ENCODE data around the gene UBE2L3. TPM values are rescaled to one million over a fixed set of nuclear protein-coding genes. Genes with fewer than 3 reads are reported as not detected.
"Not testable (repeated sequence)": the region's sequence is repeated elsewhere in the genome, so short reads cannot be mapped to it uniquely, and the experiment has no call there.

UBE2L3 gene
- total RNA-seq, 2 experiments from 2014 or later, result 50.3 to 54.9 TPM

DNA sequence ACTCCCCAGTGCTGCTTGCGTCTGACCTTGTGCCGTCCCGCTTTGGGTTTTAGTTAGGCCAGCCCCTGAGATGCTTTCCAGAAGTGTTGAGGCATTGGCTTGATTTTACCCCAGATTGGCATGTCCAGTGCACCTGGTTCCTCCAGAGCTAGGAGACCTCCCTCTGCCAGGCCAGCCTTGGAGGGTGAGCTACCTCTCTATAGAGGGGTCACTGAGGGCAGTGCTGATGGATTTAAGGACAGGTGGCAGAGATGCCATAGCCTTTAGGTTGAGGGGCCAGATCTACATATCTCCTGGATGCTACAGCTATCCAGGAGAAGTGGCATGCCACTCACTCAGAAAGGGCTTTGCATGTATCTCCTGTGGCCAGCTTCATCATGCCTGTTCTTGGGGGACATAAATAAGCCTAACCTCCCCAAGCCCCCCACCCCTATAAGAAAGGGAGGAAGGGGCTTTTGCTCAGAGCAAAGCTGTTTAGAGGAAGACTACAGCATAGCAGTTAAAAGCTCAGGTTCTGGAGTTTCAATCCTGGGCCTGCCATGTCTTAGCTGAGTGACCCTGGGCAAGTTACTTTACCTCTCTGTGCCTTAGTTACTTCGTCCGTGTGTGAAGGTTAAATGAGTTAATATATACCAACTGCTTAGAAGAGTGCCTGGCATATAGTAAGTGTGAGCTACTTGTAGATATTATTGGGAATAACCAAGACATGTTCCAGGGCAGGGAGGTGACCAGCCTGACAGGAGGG, 6.4 kb downstream of the UBE2L3 start:
- ChIA-PET POLR2A (interaction anchor here (0.7 to 1.7 kb wide), 4 partner anchors 12 to 55 kb away, joined by 3 to 7 read pairs (median 4); no protein-coding TSS in a partner anchor), CTCF (interaction anchor here (0.8 to 2.6 kb wide), 5 partner anchors 11 to 69 kb away, joined by 4 to 7 read pairs (median 4); partner anchors contain the start of gene SDF2L1)
- TF ChIP-seq, protein P1, sequence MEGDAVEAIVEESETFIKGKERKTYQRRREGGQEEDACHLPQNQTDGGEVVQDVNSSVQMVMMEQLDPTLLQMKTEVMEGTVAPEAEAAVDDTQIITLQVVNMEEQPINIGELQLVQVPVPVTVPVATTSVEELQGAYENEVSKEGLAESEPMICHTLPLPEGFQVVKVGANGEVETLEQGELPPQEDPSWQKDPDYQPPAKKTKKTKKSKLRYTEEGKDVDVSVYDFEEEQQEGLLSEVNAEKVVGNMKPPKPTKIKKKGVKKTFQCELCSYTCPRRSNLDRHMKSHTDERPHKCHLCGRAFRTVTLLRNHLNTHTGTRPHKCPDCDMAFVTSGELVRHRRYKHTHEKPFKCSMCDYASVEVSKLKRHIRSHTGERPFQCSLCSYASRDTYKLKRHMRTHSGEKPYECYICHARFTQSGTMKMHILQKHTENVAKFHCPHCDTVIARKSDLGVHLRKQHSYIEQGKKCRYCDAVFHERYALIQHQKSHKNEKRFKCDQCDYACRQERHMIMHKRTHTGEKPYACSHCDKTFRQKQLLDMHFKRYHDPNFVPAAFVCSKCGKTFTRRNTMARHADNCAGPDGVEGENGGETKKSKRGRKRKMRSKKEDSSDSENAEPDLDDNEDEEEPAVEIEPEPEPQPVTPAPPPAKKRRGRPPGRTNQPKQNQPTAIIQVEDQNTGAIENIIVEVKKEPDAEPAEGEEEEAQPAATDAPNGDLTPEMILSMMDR (IDR thresholded peaks at IDR 0.05), result no peak
- DNase-seq (no peak), ATAC-seq (no peak)
- Mint-ChIP-seq H3K36me3 (ENCODE audit: low read depth) (peaks cover 31% of the 10 kb centered on the region), H3K9me3 (no peaks in the 10 kb centered on the region), H3K4me1 (ENCODE audit: low read depth) (peaks cover 69% of the 10 kb centered on the region), H3K27me3 (no peaks in the 10 kb centered on the region), H3K4me3 (no peak overlapping the region), H3K27ac (peak overlapping the region; percentile 1)
- intact Hi-C loops (cut with micrococcal nuclease), result no loop called here

DNA sequence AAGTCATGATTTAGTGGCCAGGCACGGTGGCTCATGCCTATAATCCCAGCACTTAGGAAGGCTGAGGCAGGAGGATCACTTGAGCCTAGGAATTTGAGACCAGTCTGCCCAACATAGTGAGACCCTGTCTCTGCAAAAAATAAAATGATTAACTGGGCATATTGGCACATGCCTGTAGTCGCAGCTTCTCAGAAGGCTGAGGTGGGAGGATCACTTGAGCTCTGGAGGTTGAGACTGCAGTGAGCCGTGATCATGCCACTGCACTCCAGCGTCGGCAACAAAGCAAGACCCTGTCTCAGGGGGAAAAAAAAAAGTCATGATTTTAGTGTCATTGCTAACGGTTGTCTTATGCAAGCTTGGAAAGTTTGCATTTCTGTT, 11.9 kb downstream of the UBE2L3 start:
- Mint-ChIP-seq H3K9me3 (no peaks in the 10 kb centered on the region), H3K36me3 (ENCODE audit: low read depth) (peaks cover 10% of the 10 kb centered on the region), H3K4me1 (ENCODE audit: low read depth) (peaks cover 46% of the 10 kb centered on the region), H3K4me3 (no peak overlapping the region), H3K27me3 (no peaks in the 10 kb centered on the region), H3K27ac (no peak overlapping the region)
- intact Hi-C loops (cut with micrococcal nuclease), result no loop called here
- TF ChIP-seq, protein P1 (IDR thresholded peaks at IDR 0.05), result no peak
- ChIA-PET POLR2A (interaction anchor here (0.6 to 2.0 kb wide), 4 partner anchors 8 to 62 kb away, joined by 3 to 6 read pairs (median 4); no protein-coding TSS in a partner anchor), CTCF (interaction anchor here (1.3 to 1.8 kb wide), 4 partner anchors 8 to 63 kb away, joined by 4 to 6 read pairs (median 5); no protein-coding TSS in a partner anchor)
- ATAC-seq, result no peak
- DNase-seq, result no peak

DNA sequence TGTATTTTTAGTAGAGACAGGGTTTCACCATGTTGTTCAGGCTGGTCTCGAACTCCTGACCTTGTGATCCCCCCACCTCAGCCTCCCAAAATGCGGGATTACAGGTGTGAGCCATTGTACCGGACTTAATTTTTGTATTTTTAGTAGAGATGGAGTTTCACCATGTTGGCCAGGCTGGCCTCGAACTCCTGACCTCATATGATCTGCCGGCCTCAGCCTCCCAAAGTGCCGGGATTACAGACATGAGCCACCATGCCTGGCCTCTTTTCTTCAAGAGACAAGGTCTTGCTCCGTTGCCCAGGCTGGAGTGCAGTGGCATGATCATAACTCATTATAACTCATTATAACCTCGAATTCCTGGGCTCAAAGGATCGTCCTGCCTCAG, 13.1 kb downstream of the UBE2L3 start:
- peaks cover 14% of the 10 kb centered on the region for H3K36me3 Mint-ChIP-seq (ENCODE audit: low read depth)
- intact Hi-C loops (cut with micrococcal nuclease); H3K4me3 Mint-ChIP-seq; DNase-seq; CTCF ChIA-PET; ATAC-seq; POLR2A ChIA-PET; H3K9me3 Mint-ChIP-seq; H3K27ac Mint-ChIP-seq; H3K27me3 Mint-ChIP-seq: not testable (repeated sequence)
- H3K4me1 Mint-ChIP-seq (ENCODE audit: low read depth), result peaks cover 49% of the 10 kb centered on the region

DNA sequence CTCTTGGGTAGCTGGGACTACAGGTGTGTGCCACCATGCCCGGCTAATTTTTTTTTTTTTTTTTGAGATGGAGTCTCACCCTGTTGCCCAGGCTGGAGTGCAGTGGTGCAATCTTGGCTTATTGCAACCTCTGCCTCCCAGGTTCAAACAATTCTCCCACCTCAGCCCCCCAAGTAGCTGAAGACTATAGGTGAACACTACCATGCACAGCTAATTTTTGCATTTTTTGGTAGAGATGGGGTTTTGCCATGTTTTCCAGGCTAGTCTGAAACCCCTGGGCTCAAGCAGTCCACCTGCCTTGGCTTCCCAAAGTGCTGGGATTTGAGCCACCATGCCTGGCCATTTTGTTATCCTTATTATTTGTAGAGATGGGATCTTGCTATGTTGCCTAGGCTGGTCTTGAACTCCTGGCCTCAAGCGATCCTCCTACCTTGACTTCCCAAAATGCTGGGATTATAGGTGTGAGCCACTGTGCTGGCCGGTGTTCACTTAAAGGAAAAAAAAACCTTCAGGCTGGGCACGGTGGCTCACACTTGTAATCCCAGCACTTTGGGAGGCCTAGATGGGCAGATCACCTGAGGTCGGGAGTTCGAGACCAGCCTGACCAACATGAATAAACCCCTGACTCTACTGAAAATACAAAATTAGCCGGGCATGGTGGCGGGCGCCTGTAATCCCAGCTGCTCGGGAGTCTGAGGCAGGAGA, 13.6 kb downstream of the UBE2L3 start:
- ChIA-PET POLR2A (interaction anchor here (0.8 kb wide), 1 partner anchor 10 kb away, joined by 3 read pairs; no protein-coding TSS in a partner anchor), CTCF (interaction anchor here (1.1 kb wide), 1 partner anchor 49 kb away, joined by 3 read pairs; no protein-coding TSS in a partner anchor)
- H3K4me3 Mint-ChIP-seq; H3K27ac Mint-ChIP-seq; H3K9me3 Mint-ChIP-seq; intact Hi-C loops (cut with micrococcal nuclease); DNase-seq; ATAC-seq; H3K27me3 Mint-ChIP-seq: not testable (repeated sequence)
- peaks cover 48% of the 10 kb centered on the region for H3K4me1 Mint-ChIP-seq (ENCODE audit: low read depth)
- H3K36me3 Mint-ChIP-seq (ENCODE audit: low read depth), result peaks cover 15% of the 10 kb centered on the region

DNA sequence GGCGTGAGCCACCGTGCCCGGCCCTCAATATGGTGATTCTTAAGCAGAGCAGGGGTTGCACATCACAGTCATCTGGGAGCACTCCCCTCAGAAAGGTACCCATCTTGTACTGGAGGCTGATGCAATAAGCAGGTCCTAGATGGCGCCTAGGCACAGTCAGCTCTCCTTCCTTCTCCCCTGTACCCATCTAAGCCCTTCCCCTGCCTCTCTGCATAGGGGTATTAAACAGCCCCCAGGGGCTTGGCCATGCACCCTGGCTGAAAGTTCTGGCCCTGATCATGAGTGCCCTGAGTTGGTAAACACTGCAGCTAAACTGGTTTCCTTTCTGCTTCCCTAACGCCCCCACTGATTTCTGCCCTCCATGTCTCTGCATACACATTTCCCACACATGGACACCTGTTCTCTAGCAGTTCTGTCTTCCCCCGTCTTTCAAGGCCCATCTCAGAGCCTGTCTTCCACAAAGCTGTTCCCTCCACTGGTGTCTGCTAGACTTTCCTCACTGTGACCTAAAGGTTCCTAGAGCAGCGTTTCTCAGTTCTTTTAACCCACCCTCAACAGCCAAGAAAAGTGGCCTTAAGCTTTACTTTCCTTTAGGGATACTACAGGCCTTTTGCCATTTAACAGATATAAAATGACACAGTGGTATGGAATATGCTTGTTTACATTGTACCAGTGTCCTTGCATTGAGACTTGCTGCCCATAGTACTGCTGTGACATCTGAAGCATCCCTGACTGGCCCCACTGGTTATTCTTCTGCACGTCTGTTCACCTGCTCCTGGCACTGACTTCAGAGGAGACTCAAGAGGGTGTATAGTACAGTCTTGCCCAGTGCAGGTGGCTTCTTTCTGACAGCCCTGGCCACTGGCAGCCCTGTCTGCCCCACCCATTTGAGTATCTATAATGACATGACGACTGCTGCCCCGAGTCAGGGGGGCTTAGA, 15.6 kb downstream of the UBE2L3 start:
- intact Hi-C loops (cut with micrococcal nuclease), result no loop called here
- ATAC-seq (no peak), DNase-seq (no peak)
- Mint-ChIP-seq H3K27me3 (no peaks in the 10 kb centered on the region), H3K4me3 (no peak overlapping the region), H3K9me3 (no peaks in the 10 kb centered on the region), H3K27ac (peak overlapping the region; percentile 83), H3K36me3 (ENCODE audit: low read depth) (peaks cover 10% of the 10 kb centered on the region), H3K4me1 (ENCODE audit: low read depth) (peaks cover 51% of the 10 kb centered on the region)
- TF ChIP-seq, protein P1 (IDR thresholded peaks at IDR 0.05), result no peak
- CTCF ChIA-PET, result interaction anchor here (1.4 kb wide), 1 partner anchor 60 kb away, joined by 3 read pairs; no protein-coding TSS in a partner anchor
- POLR2A ChIA-PET, result interaction anchor here (1.0 to 1.8 kb wide), 4 partner anchors 10 to 15 kb away, joined by 3 to 4 read pairs (median 4); no protein-coding TSS in a partner anchor

All from activated CD8-positive, alpha-beta T cell treated with anti-CD3 and anti-CD28 coated beads for 36 hours (primary cell).